HPDE6-E6E7 (cell line): ENCODE measurements around the gene VPS50.
"Not testable (repeated sequence)": the region's sequence is repeated elsewhere in the genome, so short reads cannot be mapped to it uniquely, and the experiment has no call there.

ENCODE experiments used
- DNase-seq: peaks from one replicate; pipeline ENCODE4 v3.0.0; 2011; ENCODE audit warnings: missing footprints; ENCODE audit errors: extremely low spot score

VPS50 gene

DNA sequence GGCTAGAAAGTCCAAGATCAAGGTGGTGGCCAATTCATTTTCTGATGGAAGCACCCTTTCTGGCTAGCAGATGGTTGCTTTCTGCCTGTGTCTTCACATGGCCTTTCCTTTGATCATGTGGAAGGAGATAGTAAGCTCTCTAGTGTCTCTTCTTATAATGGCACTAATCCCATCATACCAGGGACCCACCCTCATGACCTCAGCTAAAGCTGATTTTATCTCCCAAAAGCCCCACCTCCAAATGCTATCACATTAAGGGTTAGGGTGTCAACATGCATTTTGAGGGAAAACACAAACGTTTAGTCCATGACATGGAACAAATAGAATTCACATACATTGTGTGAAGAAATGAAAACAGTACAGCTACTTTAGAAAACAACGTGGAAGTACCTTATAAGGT, 100.0 kb downstream of the VPS50 start:
- no peak for DNase-seq

DNA sequence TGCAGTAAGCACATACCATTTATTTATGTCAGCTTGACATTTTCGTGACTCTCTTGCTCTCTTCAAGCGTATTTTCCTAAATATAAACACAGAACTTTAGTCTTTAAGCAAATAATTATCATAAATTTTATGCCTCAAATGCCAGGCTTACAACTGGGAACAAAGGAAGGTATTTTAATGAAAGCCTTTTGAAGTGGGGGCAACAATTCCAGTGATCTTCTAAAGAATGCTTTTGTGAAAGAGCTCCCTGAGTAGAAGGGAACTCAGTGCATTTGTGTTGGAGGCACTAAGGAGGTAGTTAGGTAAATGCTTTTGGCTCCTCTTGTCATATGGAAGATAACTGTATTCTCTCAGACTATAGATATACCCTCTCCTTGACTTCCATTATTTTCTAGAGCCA, 104.9 kb downstream of the VPS50 start:
- DNase-seq, result no peak

DNA sequence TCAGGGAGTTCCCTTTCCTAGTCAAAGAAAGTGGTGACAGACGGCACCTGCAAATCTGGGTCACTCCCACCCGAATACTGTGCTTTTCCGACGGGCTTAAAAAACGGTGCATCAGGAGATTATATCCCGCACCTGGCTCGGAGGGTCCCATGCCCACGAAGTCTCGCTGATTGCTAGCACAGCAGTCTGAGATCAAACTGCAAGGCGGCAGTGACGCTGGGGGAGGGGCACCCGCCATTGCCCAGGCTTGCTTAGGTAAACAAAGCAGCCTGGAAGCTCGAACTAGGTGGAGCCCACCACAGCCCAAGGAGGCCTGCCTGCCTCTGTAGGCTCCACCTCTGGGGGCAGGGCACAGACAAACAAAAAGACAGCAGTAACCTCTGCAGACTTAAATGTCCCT, 110.0 kb downstream of the VPS50 start:
- DNase-seq, result not testable (repeated sequence)

DNA sequence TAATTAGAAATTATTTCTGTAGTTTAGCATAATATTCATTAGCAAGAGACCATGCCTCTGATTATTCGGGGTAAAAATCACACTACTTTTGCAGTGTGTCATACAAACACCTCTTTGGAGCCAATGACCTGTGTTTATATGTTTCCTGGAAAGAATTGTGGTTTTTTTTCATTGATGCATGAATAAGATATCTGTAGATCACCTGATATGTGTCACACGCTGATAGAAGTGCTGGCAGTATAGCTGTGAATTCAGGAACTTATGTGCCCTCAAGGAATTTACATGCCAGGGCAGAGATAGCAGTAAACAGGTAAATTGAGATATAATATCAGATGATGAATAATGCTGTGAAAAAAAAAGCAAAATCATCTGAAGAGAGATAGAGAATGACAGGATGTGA, 118.2 kb downstream of the VPS50 start:
- DNase-seq, result peak; percentile 26

DNA sequence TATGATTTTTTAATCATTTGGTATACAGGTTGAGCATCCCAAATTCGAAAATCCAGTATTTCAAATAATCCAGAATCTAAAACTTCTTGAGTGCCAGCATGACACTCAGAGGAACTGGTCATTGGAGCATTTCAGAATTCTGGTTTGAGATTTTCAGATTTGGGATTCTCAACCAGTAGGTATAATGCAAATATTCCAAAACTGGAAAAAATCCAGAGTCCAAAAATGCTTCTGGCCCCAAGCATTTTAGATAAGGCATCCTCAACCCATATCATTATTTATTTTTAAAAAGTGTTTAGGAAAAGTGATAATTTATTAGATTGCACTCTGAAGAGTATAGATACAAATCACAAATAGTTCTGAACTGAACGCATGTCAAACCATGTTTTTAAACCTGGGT, 120.7 kb downstream of the VPS50 start:
- DNase-seq, result no peak

DNA sequence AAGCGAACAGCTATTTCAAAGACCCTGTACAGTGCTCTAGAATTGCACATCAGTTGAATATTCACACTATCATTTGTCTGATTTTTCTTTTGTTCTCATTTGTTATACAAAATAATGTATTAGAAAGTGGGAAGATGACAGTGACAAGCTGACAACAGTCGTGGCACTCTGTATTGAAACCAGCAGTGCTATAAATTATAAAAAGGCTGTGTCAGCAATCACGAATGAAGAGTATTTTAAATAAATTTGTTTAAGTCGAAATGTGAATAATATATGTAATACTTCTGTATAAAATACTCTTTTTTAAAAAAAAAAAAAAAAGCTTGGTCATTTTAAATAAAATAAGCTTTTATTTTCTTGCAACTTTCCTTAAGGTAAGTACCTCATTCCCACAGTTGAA, 122.6 kb downstream of the VPS50 start:
- DNase-seq, result no peak

DNA sequence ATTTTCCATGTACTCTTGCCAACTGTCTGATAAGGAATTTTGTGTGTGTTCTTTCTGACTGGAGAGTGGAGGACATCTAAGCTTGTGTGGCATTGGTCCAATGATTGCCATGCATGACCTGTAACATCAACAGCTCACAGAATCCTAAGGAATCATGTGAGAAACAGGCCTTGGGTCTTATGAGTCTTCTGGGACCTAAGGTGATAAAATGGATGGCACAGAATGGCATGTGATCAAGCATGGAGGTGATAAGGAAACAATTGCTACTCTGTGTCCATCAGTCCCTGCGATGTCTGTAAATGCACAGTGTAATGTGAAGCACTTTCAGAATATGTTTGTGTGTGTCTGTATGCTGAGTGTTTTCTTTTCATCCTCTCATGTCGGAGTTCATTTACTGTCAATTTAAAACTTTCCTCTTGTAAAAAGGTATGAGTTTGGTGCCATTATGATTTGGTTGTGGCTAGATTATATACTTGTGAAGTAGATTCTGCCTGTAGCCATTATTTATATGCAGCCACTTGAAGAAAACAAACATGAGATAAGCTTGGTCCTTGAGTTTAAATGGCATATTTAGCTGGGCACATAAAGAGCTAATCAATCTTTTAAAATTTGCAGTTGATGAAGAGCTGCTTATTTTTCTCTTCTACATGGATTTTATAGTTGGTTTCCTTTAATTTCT, 127.5 kb downstream of the VPS50 start:
- DNase-seq, result no peak

DNA sequence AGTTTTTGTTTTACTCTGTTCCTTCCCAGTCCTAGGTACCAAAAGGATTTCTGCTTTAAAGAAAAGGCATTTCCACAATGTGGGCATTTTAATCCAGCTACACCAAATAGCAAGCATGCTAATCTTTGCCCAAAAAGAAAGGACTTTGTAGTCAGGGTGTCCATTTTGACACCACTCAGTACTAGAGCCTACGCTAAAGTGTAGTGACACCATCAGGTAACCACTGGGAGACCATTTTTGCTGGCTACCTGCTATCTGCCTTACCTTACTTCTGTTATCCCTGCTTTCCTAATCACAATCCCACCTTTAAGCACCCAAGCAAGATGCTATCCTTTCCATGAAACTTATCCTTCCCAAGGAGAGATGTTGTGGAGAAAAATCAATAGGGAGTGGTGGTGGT, 129.7 kb downstream of the VPS50 start:
- no peak for DNase-seq

DNA sequence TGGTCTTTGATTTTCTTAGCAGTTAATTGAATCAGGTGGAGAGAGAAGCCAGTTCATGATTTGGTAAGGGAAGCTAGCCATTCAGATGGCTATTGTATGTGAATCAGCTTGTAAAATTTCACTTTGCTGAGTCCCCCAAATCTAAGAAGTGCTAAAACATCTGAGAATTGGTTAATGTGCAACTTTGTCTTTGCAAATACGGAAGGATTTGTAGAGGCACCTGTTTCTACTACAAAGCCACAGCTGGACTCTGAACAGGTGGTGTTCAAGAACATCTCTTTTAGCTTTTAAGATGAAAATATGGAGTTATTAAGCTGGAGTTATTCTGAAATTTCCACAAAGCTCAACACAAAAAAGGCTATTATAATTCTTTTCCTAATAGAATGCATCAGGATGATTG, 132.6 kb downstream of the VPS50 start:
- DNase-seq, result no peak

DNA sequence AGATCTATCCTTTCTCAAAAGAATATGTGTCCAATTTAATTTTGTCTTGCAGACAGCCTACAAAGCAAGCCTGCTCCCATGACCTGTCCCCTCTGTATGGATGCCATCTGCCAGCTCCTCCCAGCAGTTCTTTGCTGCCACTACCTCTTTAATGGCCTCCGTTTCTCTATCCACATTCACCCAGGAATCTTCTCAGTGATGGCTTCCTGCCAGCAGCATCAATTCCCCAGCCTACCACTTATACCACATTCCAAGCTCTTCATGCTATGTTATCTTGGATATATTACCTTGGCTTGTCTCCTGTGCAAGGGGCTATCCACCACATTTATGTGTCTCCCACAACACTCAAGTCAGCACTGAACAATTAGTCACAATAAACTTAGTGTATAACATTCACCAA, 133.2 kb downstream of the VPS50 start:
- no peak for DNase-seq

DNA sequence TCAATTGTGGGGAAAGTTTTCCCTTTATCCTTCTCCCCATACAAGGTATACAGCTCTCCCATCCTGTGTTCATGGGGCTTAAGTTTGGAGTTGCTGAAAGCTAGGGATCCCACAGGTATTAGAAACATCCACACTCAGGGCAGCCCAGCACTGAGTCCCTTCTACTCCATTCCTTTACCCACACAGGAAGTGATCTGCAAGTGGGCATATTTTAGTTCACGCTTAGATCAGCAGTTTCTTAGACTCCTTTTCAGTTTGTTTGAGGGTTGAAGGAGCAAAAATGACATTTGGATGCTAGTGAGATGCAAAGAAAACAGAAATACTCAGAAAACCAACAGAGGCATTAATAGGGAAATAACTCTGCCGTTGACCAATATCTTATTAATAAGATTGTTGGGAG, 134.7 kb downstream of the VPS50 start:
- no peak for DNase-seq

DNA sequence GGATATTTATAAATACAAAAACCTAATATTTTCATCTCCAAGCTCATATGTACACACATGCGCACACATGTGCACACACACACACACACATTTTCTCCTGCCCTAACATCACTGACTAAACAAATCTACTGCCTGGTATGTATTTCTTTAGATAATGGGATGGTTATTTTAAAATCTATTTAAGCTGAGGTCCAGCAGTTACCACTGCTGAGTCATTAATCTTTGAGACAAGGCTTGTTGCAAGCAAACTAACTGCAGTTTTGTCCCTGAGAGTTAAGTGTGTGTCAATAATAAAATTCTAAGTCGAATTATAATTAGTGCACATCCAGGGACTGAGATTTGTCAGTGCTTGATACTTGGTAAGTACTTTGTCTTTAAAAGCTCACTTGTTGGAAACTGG, 135.1 kb downstream of the VPS50 start:
- no peak for DNase-seq

DNA sequence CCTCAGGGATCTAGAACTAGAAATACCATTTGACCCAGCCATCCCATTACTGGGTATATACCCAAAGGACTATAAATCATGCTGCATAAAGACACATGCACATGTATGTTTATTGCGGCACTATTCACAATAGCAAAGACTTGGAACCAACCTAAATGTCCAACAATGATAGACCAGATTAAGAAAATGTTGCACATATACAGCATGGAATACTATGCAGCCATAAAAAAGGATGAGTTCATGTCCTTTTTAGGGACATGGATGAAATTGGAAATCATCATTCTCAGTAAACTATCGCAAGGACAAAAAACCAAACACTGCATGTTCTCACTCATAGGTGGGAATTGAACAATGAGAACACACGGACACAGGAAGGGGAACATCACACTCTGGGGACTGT, 138.8 kb downstream of the VPS50 start:
- DNase-seq, result not testable (repeated sequence)

DNA sequence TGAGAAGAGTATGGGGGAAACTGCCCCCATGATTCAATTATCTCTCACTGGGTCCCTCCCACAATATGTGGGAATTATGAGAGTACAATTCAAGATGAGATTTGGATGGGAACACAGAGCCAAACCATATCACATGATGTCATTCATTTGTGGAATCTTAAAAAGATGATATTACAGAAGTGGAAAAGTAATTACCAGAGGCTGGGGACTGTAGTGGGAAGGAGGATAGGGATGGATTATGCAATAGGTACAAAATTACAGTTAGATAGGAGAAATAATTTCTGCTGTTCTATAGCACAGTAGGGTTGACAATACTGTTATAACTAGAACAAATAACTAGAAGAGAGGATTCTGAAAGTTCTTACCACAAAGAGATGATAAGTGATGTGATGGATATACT, 141.4 kb downstream of the VPS50 start:
- DNase-seq, result no peak

DNA sequence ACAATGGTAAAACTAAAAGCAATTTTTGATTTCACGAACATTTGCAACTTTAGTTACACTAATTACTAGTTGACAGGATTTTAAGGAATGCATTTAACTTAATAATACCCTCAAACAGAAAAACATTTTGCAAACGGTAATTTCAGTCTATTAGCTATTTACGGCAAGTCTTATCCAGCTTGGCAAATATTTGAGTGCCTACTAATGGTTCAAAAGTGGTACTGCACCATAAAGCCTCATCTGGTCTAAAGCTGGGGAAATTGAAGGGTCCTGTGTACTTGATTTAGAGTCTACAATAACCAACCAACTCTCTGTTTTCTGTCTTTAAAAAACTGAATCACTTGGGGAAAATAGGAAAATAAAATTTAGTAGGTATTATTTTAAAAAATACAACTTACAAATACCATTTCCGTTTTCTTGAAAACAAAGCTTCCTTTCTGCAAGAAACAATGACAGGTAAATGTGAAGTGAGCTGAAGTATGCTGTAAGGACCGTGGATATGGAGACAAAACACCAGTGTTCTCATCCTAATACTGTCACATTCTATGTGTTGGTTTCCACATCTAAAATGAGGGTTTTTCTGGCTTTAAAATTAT, 142.3 kb downstream of the VPS50 start:
- DNase-seq, result no peak

DNA sequence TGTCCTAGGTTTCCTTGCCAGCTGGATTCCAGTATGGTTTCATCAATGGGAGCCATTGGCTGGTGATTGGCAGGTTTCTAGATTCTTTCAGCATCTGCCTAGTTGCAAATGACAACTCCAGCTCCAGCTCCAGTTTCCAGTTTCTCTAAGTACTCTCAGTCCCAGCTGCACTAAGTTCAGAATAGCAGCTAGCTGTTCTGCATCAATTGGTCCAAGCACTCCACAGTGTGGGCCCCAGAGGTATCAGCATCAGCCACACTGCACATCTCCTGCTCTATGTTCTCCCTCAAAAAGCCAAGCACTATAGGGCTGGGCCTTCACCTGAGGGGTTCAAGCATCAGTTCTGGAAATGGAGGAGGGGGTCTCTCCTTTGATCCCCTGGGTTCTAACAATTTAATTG, 143.4 kb downstream of the VPS50 start:
- DNase-seq, result no peak

DNA sequence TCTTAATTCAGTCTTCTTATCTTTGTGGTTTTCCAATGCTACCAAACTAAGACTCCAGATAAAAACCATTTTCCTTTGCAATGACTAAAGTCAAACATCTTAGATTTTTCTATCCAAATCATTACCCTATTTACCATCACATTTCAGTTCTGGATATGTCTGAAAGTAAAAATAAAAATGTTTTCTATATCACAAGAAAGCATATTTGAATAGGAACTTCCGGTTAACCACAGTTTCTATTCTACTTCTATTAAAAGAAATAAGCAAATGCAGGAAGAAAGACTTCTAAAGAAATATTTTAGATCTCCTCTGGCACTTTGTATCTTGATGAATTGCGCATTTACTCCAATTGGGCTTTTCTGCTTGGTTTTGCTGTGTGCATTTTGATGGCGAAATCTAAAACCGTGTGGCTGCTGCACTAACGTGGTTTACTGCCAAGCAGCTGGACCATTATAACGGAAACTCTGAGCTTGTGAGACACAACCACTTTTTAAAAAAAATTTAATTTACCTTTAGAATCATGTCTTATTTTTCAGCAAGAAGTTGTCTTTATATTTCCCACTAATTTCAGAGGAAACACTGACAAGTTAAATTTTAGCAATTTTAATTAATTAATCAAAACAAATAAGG, 146.1 kb downstream of the VPS50 start:
- no peak for DNase-seq

DNA sequence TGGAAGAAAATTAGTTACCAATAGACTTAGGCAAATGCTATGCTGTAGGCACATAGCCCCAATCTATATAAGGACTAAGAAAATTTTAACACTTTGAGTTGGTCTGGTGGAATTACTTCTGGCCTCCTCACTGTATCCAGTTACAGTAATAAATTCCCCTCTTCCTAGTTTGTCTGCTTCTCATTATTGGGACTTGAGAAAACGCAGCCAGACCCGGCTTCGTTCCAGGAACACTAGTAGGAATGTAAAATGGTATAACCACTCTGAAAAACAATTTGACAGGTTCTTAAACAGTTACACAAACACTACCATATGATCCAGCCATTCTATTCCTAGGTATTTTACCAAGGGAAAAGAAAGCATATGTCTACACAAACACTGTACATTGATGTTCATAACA, 150.2 kb downstream of the VPS50 start:
- DNase-seq, result no peak

DNA sequence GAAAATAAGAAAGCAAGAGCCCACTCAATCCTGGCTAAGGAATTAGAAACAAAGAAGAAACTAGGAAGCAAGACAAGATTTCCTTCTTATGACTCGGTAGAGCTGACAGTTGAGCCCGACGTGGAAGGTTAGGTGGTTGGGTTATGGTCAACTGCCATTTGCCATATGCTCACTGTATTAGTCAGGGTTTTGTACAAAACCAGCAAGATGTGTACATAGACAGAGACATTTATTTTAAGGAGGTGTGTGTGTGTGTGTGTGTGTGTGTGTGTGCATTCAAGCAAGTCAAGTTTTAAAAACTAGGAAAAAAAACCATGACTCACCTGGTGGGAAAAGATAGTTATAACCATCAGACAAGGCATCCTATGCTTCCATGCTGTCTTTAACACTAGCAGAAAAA, 158.5 kb downstream of the VPS50 start:
- DNase-seq, result no peak

DNA sequence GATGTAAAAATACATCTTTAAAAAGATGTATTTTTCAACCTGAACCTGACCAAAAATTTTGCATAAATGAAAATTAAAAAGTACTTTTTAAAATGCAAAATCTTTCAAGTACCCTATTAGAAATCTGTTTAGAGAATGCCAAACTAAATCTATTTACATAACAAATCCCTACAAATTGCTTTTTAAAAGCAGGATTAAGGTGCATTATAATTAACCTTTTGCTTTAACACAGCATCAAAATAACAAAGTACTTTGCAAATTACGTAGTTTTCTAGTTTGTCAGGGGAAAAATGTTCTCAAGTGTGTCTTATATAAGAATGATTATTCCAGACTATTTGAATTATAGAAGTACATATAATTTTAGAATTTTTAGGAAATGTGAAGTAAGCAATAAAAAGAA, 160.8 kb downstream of the VPS50 start:
- no peak for DNase-seq

DNA sequence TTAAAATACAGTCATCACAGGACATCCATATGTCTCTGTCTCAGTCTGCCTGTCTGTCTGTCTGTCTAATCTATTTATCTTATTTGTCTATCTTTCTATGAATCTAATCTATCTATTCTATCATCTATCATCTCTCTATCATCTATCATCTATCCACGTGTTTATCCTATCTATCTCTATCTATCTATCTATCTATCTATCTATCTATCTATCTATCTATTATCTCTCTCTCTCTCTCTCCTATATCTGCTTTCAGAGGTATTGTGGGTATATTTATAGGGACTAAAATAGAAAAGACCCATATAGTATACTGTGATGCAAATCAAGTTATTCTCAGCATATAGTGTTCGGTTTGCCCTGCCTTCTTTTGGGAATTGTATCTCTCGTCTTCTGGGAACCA, 167.5 kb downstream of the VPS50 start:
- DNase-seq, result no peak

DNA sequence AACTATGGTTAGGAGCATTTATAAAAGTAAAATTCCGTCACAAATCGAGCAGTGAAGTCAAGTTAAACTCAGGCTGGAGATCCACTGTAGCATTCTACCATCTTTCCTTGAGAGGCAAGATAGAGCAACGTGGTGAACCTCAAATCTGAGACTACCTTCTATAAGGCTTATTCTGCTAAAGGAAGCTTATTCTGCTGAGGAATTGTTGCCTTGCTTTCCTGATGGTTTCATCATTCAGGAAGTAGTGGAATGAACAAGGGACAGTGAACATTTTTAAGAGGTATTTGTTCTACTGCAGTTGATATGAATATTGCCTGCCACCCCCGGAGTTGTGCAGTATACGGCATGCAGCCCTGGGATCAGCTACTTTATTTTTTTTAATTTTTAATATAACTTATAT, 170.8 kb downstream of the VPS50 start:
- DNase-seq, result no peak

DNA sequence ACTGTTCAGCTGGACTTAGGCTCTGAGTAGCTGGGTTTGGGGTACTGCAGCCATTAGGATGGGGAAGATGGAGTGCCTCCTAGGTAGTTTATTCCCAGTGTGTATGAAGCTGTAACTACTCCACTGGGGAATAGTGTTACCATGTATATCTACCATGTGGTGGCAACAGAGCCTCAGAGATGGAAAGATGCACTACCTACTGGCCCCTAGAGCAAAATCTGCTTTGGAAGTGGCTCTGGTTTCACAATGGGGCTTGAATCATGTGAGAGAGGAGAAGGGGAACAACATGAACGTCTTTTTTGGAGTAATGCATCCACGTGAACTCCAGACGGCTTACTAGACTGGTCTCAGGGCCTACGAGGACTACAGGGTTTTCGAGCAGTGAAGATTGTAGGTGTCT, 175.1 kb downstream of the VPS50 start:
- no peak for DNase-seq

DNA sequence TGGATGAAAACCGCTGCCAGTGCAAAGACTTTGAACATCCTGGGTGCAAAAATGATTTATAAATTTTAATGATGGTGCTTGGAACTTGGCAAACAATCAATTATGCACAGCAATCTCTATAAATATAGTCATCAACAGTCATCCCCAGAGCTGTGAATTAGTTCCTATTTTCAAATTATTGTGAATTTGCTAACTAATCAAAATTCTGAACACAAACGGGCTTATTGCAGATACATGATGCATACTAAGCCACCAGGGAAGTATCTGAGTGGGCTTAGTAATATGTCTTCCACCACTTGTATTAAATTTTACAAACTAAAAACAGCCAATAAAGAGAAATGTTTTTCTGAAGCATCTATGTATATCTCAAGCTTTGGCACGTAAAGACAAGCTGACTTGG, 177.2 kb downstream of the VPS50 start:
- DNase-seq, result no peak
